Testis (tissue), 2 donors: ENCODE data around the gene DNAJC11.

Experiments
- POLR2A ChIP-seq: fragments of 450-650 bp; IDR thresholded peaks from one replicate; pipeline ENCODE4 v1.6.1; 2017; ENCODE audit warnings: antibody characterized with exemption, mild to moderate bottlenecking, moderate library complexity
- TF ChIP-seq, protein P1 (sequence below), 3 experiments: fragments of 450-650 bp in 2 of 3; fragments of 200-600 bp in 1 of 3; sonication (generic) in 1 of 3; IDR thresholded peaks; one replicate each; pipeline ENCODE4 v1.5.1; 2016 to 2019; ENCODE audit warnings: antibody characterized with exemption in 3 of 3, mild to moderate bottlenecking in 2 of 3, moderate library complexity in 1 of 3

DNA sequence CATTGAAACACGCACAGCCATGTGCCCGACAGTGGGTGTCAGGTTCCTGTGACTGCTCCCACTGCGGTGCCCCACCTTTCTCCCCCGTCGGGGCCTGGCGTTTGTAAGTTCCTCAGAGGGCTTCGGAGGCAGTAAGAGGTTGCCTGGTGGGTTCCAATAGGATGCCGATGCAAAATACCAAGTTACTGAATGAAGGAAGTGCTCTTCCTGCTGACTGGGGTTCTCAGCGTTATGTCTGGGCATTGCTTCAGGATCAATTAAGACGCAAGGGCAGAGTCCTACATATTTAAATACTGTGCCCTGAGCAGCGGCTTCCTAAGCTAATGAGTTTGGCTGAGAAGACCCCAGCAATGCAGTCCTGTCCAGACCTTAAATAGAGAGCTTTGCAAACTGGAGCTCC lies 28.9 kb upstream of the DNAJC11 start:
- TF ChIP-seq, protein P1, sequence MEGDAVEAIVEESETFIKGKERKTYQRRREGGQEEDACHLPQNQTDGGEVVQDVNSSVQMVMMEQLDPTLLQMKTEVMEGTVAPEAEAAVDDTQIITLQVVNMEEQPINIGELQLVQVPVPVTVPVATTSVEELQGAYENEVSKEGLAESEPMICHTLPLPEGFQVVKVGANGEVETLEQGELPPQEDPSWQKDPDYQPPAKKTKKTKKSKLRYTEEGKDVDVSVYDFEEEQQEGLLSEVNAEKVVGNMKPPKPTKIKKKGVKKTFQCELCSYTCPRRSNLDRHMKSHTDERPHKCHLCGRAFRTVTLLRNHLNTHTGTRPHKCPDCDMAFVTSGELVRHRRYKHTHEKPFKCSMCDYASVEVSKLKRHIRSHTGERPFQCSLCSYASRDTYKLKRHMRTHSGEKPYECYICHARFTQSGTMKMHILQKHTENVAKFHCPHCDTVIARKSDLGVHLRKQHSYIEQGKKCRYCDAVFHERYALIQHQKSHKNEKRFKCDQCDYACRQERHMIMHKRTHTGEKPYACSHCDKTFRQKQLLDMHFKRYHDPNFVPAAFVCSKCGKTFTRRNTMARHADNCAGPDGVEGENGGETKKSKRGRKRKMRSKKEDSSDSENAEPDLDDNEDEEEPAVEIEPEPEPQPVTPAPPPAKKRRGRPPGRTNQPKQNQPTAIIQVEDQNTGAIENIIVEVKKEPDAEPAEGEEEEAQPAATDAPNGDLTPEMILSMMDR (IDR thresholded peaks at IDR 0.05) = no peak
- TF ChIP-seq POLR2A = no peak
